HepG2 (cell line): Measurements from ENCODE around the gene MEGF6. TPM values are rescaled to one million over a fixed set of nuclear protein-coding genes. Genes with fewer than 3 reads are reported as not detected.
A peak's percentile ranks its signal among the peaks of the same experiment; 100 is the strongest.

ENCODE experiments used
- ATAC-seq: fragments of 200-7000 bp; cut with Tn5 transposase; 3 replicates; pipeline ENCODE4 v1.9.1; 2020; ENCODE audit warnings: mild to moderate bottlenecking, moderate library complexity
- BruUV-seq: library from RNA; stranded (reverse); fragments of 400-500 nt; replicated peaks from 2 replicates; lab custom pipeline; 2021; lab: Mats Ljungman, UMichigan
- CTCF ChIA-PET: fragments of 300-600 bp; formaldehyde crosslinking; extraction: SDS; loops from one replicate; lab custom pipeline; 2021; ENCODE audit warnings: low total read pairs, inconsistent platforms, low intra/inter-chr PET ratio; lab: Yijun Ruan, JAX
- POLR2A ChIA-PET: fragments of 350-600 bp; sonication (Branson Sonifier 250); formaldehyde crosslinking; loops from one replicate; lab custom pipeline; 2020; ENCODE audit warnings: antibody characterized with exemption, inconsistent platforms; lab: Yijun Ruan, JAX
- DNase-seq: peaks from one replicate; pipeline ENCODE4 v3.0.0-alpha.2; 2015; ENCODE audit warnings: low spot score
- FAIRE-seq: peaks from 3 replicates; lab custom pipeline; 2011; peaks lifted over from hg19 to GRCh38; lab: Jason Lieb, UNC
- H2AFZ ChIP-seq: one replicate; pipeline ENCODE4 v1.6.1; 2011; ENCODE audit warnings: low read length, inconsistent platforms
- H3K27ac ChIP-seq: fragments of 300-600 bp; 3 replicates; pipeline ENCODE4 v1.8.0; 2011; ENCODE audit warnings: mixed run types, mild to moderate bottlenecking, mixed read lengths, low read length, inconsistent platforms; ENCODE audit not compliant: insufficient read depth; ENCODE audit errors: extremely low read length
- H3K27me3 ChIP-seq, 2 experiments: fragments of 200-600 bp in 1 of 2; 2 replicates in 1 of 2; 3 replicates in 1 of 2; pipeline versions ENCODE4 v1.6.0 to v1.8.0; 2011; ENCODE audit warnings: low read length in 2 of 2, mild to moderate bottlenecking in 2 of 2, moderate library complexity in 2 of 2, inconsistent platforms in 1 of 2; ENCODE audit not compliant: insufficient read depth in 2 of 2, control insufficient read depth in 1 of 2
- H3K36me3 ChIP-seq, 2 experiments: fragments of 200-600 bp in 1 of 2; replicated peaks in 1 of 2; 2 replicates in 1 of 2; 3 replicates in 1 of 2; pipeline versions ENCODE4 v1.5.1 to v1.8.0; 2011; ENCODE audit warnings: low read length in 2 of 2, inconsistent platforms in 1 of 2; ENCODE audit not compliant: insufficient read depth in 2 of 2, control insufficient read depth in 1 of 2
- H3K4me1 ChIP-seq: 2 replicates; pipeline ENCODE4 v1.5.1; 2012; ENCODE audit warnings: low read length, inconsistent platforms; ENCODE audit not compliant: insufficient read depth
- H3K4me2 ChIP-seq: 2 replicates; pipeline ENCODE4 v1.6.0; 2011; ENCODE audit warnings: low read depth, low read length, inconsistent platforms
- H3K4me3 ChIP-seq, 3 experiments: fragments of 200-600 bp in 1 of 3; sonication (generic), shearing (Covaris generic) in 1 of 3; replicated peaks in 1 of 3; 2 replicates each; pipeline ENCODE4 v1.5.1; 2011 to 2016; ENCODE audit warnings: low read length in 3 of 3, inconsistent platforms in 2 of 3, low read depth in 2 of 3, mild to moderate bottlenecking in 2 of 3, control low read depth in 1 of 3, mixed read lengths in 1 of 3; ENCODE audit not compliant: insufficient read depth in 1 of 3
- H3K79me2 ChIP-seq: one replicate; pipeline ENCODE4 v1.6.1; 2011; ENCODE audit warnings: low read length, inconsistent platforms; ENCODE audit not compliant: insufficient read depth
- H3K9ac ChIP-seq: 2 replicates; pipeline ENCODE4 v1.6.0; 2011; ENCODE audit warnings: mild to moderate bottlenecking, low read depth, low read length, inconsistent platforms; ENCODE audit not compliant: insufficient read depth
- H3K9me3 ChIP-seq: 2 replicates; pipeline ENCODE4 v1.5.1; 2012; ENCODE audit warnings: mild to moderate bottlenecking, low read length
- H4K20me1 ChIP-seq: 2 replicates; pipeline ENCODE4 v1.6.0; 2011; ENCODE audit warnings: inconsistent platforms, mild to moderate bottlenecking, low read length, moderate library complexity; ENCODE audit not compliant: insufficient read depth
- AGO1 ChIP-seq: fragments of 200-400 bp; formaldehyde crosslinking; IDR thresholded peaks from 2 replicates; pipeline ENCODE4 v1.6.1; 2017; ENCODE audit warnings: mild to moderate bottlenecking, low read depth, low read length, moderate library complexity; ENCODE audit not compliant: poor library complexity, severe bottlenecking
- AGO2 ChIP-seq: fragments of 200-400 bp; formaldehyde crosslinking; optimal IDR thresholded peaks from 2 replicates; pipeline ENCODE3; 2017; ENCODE audit warnings: mild to moderate bottlenecking, low read depth, low read length, moderate library complexity
- FOXM1 ChIP-seq: sonication (generic); formaldehyde crosslinking; IDR thresholded peaks from 2 replicates; pipeline ENCODE4 v1.5.0; 2020; ENCODE audit warnings: missing genetic modification reagents
- HNRNPL ChIP-seq: fragments of 200-400 bp; formaldehyde crosslinking; IDR thresholded peaks from 2 replicates; pipeline ENCODE4 v1.6.1; 2017; ENCODE audit warnings: mild to moderate bottlenecking, low read depth, low read length
- JUNB ChIP-seq: sonication (generic); formaldehyde crosslinking; IDR thresholded peaks from 2 replicates; pipeline ENCODE4 v1.8.0; 2022; ENCODE audit warnings: missing genetic modification reagents, mild to moderate bottlenecking, borderline replicate concordance
- KDM5A ChIP-seq: fragments of 200-600 bp; sonication (generic); IDR thresholded peaks from 2 replicates; pipeline ENCODE4 v1.7.0; 2018; ENCODE audit warnings: antibody characterized with exemption, mild to moderate bottlenecking, low read length, borderline replicate concordance
- POLR2G ChIP-seq: fragments of 200-400 bp; formaldehyde crosslinking; IDR thresholded peaks from 2 replicates; pipeline ENCODE4 v1.6.1; 2018; ENCODE audit warnings: mild to moderate bottlenecking, low read depth, low read length, moderate library complexity
- RBM39 ChIP-seq: fragments of 200-400 bp; formaldehyde crosslinking; IDR thresholded peaks from one replicate; pipeline ENCODE4 v1.6.1; 2018; ENCODE audit warnings: antibody characterized with exemption, mild to moderate bottlenecking, low read depth, low read length; ENCODE audit not compliant: poor library complexity, severe bottlenecking
- SRSF4 ChIP-seq: fragments of 200-400 bp; formaldehyde crosslinking; IDR thresholded peaks from one replicate; pipeline ENCODE4 v1.6.1; 2018; ENCODE audit warnings: mild to moderate bottlenecking, low read depth, low read length, moderate library complexity; ENCODE audit not compliant: poor library complexity, severe bottlenecking
- ZNF143 ChIP-seq: sonication (generic); formaldehyde crosslinking; IDR thresholded peaks from 2 replicates; pipeline ENCODE4 v1.4.0; 2020; ENCODE audit warnings: missing genetic modification reagents
- WGBS: methylation state at CpG from one replicate; pipeline ENCODE4 v1.1.6; 2017; ENCODE audit warnings: low lambda C conversion rate; 5-methylcytosine and 5-hydroxymethylcytosine counted together
- in situ Hi-C: cut with HindIII; loops from 2 replicates; pipeline ENCODE4 v1.10.0; 2017; ENCODE audit warnings: low pct_unique_long_range_greater_than_20kb; ENCODE audit not compliant: extremely low pct_ligation_motif_present
- intact Hi-C: fragments of 100-400 bp; cut with micrococcal nuclease; formaldehyde crosslinking; loops from one replicate; pipeline ENCODE4 v1.10.0; 2022; ENCODE audit not compliant: unreplicated experiment
- polyA plus RNA-seq, 8 experiments: library from polyadenylated mRNA; depleted of rRNA in 3 of 8; stranded (reverse) in 7 of 8; unstranded in 1 of 8; fragments of >200 nt; fragmentation: Illumina TruSeq in 4 of 8; extraction: Trizol in 4 of 8; gene quantifications; 2 replicates each; pipeline versions ENCODE4 v1.2.1 to v1.2.3, GENCODE V29; 2011 to 2016; ENCODE audit warnings: low read depth in 4 of 8, missing spikeins in 1 of 8, mixed read lengths in 1 of 8; ENCODE audit not compliant: insufficient read depth in 1 of 8
- total RNA-seq, 5 experiments: library from RNA; depleted of rRNA; stranded (reverse); fragments of >200 nt; fragmentation: Illumina TruSeq; extraction: Trizol; gene quantifications; 2 replicates each; pipeline ENCODE4 v1.2.3, GENCODE V29; 2016; ENCODE audit warnings: low read depth in 1 of 5
- TF ChIP-seq, protein P1 (sequence below): sonication (generic); formaldehyde crosslinking; IDR thresholded peaks from 2 replicates; pipeline ENCODE4 v1.4.0; 2020; ENCODE audit warnings: missing genetic modification reagents, borderline replicate concordance
- TF ChIP-seq, protein P2 (sequence below): fragments of 450-650 bp; IDR thresholded peaks from 2 replicates; pipeline ENCODE4 v1.6.1; 2016

Gene MEGF6
- total and polyA plus RNA-seq, 2 of the 13 experiments (the other 11 are each of a cell fraction or from before 2014, with no cell fraction given), result 1.9 TPM

DNA sequence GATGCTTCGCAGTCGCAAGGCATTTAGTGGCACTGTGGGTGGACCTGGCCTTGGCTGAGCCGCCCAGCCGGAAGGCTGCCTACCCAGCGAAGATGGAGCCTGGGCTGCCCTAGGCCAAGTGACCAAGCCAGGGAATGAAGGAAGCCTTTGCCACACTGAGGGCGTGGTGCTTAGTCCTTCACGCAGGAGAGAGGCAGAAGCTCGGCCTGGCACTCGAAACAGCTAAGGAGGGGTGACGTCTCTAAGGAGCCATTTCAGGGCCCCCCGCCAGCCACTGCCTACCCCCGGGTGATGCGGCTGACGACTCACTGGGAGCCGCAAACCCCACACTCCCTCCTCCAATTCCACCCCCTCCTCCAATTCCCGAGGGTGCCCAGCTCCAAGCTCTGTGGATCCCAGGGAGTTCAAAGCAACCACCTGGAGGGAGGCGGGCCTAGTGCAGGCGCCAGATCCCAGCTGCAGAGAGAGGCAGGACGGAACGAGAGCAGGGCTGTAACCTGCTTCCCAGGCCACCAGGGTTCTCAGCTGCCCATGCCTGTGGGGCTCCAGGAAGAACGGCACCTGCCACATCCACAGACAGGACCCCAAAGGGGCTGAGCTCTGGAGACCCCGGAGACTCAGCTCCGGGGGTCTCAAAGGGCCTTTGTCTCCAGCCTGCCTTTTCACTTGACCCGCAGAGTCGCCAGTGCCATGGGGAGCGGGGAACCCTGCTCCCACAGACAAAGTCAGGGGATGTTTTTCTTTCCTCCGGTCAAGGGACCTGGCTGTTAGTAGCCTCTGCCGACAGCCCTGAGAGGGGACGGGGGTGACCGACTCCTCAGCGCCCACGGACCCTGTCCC is 81.0 kb downstream of the MEGF6 start (continued):
- TF ChIP-seq JUNB (no peak), AGO1 (peak; percentile 21), RBM39 (peak; percentile 18)

DNA sequence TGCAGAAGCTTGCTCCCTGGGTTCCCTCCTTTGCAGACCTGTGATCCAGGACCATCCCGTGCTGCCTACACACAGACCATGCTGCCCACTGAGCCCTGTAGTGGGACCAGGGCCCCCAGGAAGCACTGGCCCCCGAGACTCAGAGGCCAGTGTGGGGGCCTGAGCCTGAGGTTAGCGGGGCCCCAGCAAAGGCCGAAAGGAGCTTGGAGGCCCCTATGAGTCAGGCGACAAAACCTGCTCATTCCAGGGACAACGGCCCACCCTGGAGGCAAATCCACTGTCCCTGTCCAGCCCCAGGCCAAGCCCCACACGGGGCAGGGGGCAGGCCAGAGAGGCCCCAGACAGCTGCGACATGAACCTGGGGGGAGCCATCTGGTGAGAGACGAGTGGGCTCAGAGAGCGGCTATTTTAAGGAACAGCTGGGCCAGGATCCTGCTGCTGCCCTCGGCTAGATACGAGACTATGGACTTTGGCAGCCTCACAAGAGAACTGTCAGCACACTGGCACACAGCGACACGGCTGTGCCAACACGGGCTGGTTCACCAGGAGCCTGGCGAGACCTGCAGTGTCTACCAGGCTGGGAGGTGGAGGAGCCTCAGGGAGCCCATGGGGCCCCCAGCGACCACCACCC is 82.1 kb downstream of the MEGF6 start:
- Histone ChIP-seq H3K4me3 (no peak overlapping the region), H3K9ac (no peak overlapping the region), H3K4me2 (no peak overlapping the region), H3K36me3 (no peaks in the 10 kb centered on the region), H3K27ac (no peak overlapping the region), H3K79me2 (no peaks in the 10 kb centered on the region), H3K9me3 (no peaks in the 10 kb centered on the region), H3K4me1 (peaks cover 9% of the 10 kb centered on the region), H2AFZ (no peak overlapping the region), H3K27me3 (peaks cover 27 to 75% of the 10 kb centered on the region in 2 experiments), H4K20me1 (peaks cover 18% of the 10 kb centered on the region; the same call in 1 of the 2 replicates)
- BruUV-seq, result no TSS peak
- 22% methylated on average over 8 of the region's 17 CpGs for WGBS
- intact Hi-C loops (no loop called here), in situ Hi-C loops (no loop called here)
- no peak for FAIRE-seq
- ChIA-PET CTCF (no interaction called here), POLR2A (interaction anchor here (1.2 kb wide), 1 partner anchor 58 kb away, joined by 3 read pairs; no protein-coding TSS in a partner anchor)
- ATAC-seq, result no peak
- TF ChIP-seq POLR2G, result peak; percentile 3
- no peak for TF ChIP-seq ZNF143 (CRISPR knock-in tag)
- TF ChIP-seq AGO2, result peak; percentile 87
- no peak for TF ChIP-seq KDM5A
- TF ChIP-seq FOXM1 (CRISPR knock-in tag), result no peak
- TF ChIP-seq HNRNPL, result 0 out of 2 replicates have a peak, but pooled peaks have one; percentile 59
- TF ChIP-seq, protein P1, sequence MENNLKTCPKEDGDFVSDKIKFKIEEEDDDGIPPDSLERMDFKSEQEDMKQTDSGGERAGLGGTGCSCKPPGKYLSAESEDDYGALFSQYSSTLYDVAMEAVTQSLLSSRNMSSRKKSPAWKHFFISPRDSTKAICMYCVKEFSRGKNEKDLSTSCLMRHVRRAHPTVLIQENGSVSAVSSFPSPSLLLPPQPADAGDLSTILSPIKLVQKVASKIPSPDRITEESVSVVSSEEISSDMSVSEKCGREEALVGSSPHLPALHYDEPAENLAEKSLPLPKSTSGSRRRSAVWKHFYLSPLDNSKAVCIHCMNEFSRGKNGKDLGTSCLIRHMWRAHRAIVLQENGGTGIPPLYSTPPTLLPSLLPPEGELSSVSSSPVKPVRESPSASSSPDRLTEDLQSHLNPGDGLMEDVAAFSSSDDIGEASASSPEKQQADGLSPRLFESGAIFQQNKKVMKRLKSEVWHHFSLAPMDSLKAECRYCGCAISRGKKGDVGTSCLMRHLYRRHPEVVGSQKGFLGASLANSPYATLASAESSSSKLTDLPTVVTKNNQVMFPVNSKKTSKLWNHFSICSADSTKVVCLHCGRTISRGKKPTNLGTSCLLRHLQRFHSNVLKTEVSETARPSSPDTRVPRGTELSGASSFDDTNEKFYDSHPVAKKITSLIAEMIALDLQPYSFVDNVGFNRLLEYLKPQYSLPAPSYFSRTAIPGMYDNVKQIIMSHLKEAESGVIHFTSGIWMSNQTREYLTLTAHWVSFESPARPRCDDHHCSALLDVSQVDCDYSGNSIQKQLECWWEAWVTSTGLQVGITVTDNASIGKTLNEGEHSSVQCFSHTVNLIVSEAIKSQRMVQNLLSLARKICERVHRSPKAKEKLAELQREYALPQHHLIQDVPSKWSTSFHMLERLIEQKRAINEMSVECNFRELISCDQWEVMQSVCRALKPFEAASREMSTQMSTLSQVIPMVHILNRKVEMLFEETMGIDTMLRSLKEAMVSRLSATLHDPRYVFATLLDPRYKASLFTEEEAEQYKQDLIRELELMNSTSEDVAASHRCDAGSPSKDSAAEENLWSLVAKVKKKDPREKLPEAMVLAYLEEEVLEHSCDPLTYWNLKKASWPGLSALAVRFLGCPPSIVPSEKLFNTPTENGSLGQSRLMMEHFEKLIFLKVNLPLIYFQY (CRISPR knock-in tag), result no peak
- peak; percentile 92 for TF ChIP-seq AGO1
- TF ChIP-seq SRSF4, result no peak
- TF ChIP-seq, protein P2, sequence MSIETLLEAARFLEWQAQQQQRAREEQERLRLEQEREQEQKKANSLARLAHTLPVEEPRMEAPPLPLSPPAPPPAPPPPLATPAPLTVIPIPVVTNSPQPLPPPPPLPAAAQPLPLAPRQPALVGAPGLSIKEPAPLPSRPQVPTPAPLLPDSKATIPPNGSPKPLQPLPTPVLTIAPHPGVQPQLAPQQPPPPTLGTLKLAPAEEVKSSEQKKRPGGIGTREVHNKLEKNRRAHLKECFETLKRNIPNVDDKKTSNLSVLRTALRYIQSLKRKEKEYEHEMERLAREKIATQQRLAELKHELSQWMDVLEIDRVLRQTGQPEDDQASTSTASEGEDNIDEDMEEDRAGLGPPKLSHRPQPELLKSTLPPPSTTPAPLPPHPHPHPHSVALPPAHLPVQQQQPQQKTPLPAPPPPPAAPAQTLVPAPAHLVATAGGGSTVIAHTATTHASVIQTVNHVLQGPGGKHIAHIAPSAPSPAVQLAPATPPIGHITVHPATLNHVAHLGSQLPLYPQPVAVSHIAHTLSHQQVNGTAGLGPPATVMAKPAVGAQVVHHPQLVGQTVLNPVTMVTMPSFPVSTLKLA, result no peak
- DNase-seq, result no peak
